ENCODE measurements around the gene ANKRD34A.

Gene ANKRD34A

DNA sequence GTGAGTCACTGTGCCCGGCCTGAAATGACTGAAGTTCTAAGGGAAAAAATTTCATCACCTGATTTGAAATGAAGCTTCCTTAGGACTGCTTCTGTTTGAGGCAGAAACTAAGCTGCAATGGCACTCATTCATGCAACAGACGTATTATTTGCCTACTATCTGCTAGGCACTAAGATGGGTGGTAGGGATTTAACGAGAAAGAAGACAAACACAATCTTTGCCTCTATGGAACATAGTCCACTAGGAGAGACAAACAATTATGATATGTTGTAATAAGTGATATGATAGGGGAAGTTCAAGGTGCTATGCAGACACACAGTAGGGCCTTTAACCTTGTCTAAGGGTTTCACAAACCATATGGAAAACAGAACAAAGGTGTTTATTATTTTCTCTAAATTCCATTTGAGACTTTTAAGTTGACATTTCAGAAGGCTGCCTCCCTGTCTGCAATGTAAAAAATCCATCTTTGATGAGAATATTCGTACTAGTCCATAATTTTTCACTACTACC, 17.8 kb downstream of the ANKRD34A start:
- TF ChIP-seq, protein P1, sequence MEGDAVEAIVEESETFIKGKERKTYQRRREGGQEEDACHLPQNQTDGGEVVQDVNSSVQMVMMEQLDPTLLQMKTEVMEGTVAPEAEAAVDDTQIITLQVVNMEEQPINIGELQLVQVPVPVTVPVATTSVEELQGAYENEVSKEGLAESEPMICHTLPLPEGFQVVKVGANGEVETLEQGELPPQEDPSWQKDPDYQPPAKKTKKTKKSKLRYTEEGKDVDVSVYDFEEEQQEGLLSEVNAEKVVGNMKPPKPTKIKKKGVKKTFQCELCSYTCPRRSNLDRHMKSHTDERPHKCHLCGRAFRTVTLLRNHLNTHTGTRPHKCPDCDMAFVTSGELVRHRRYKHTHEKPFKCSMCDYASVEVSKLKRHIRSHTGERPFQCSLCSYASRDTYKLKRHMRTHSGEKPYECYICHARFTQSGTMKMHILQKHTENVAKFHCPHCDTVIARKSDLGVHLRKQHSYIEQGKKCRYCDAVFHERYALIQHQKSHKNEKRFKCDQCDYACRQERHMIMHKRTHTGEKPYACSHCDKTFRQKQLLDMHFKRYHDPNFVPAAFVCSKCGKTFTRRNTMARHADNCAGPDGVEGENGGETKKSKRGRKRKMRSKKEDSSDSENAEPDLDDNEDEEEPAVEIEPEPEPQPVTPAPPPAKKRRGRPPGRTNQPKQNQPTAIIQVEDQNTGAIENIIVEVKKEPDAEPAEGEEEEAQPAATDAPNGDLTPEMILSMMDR (IDR thresholded peaks at IDR 0.05; ENCODE audit: low read length), result no peak
- TF ChIP-seq EZH2 (optimal IDR thresholded peaks at IDR 0.05; ENCODE audit: low read depth, low read length) (no peak), EZH2phosphoT487 (IDR thresholded peaks at IDR 0.05; ENCODE audit: low read length) (no peak)
- Histone ChIP-seq H3K79me2 (ENCODE audit: low read length) (no peaks in the 10 kb centered on the region), H3K27ac (ENCODE audit: low read length) (no peak overlapping the region), H3K9me2 (replicated peaks; ENCODE audit: insufficient read depth, low read length) (no peaks in the 10 kb centered on the region), H4K20me1 (ENCODE audit: insufficient read depth, low read length) (no peaks in the 10 kb centered on the region), H3K4me2 (ENCODE audit: low read depth, low read length) (no peak overlapping the region), H3K4me1 (ENCODE audit: low read length) (no peaks in the 10 kb centered on the region), H3K36me3 (replicated peaks; ENCODE audit: insufficient read depth, low read length) (no peaks in the 10 kb centered on the region), H3K4me3 (ENCODE audit: low read length) (no peak overlapping the region), H3K9me3 (replicated peaks; ENCODE audit: insufficient read depth, low read length) (no peaks in the 10 kb centered on the region), H3F3A (ENCODE audit: insufficient read depth, low read length) (no peaks in the 10 kb centered on the region), H3K27me3 (replicated peaks; ENCODE audit: insufficient read depth, low read length) (no peaks in the 10 kb centered on the region), H2AFZ (ENCODE audit: low read length) (no peak overlapping the region), H3K9ac (ENCODE audit: low read length) (no peak overlapping the region)
- no peak for DNase-seq

DNA sequence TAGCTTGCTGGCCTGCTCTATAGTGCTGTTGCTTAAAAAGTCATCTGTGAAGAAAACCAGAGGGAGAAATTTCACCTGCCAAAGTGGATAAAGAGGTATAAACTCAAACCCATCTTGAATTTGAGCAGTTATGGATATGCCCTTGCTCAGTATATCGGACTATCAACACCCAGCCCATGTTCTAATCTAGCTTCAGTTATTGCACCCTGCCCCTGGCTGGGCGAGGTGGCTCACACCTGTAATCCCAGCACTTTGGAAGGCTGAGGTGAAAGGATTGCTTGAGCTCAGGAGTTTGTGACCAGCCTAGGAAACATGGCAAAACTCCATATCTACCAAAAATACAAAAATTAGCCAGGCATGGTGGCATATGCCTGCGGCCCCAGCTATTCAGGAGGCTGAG, 19.8 kb downstream of the ANKRD34A start:
- Histone ChIP-seq H3K9ac (ENCODE audit: low read length) (no peak overlapping the region), H4K20me1 (ENCODE audit: insufficient read depth, low read length) (no peaks in the 10 kb centered on the region), H3K4me3 (ENCODE audit: low read length) (no peak overlapping the region), H2AFZ (ENCODE audit: low read length) (no peak overlapping the region), H3K36me3 (replicated peaks; ENCODE audit: insufficient read depth, low read length) (no peaks in the 10 kb centered on the region), H3K9me3 (replicated peaks; ENCODE audit: insufficient read depth, low read length) (no peaks in the 10 kb centered on the region), H3K27me3 (replicated peaks; ENCODE audit: insufficient read depth, low read length) (no peaks in the 10 kb centered on the region), H3F3A (ENCODE audit: insufficient read depth, low read length) (no peaks in the 10 kb centered on the region), H3K79me2 (ENCODE audit: low read length) (no peaks in the 10 kb centered on the region), H3K9me2 (replicated peaks; ENCODE audit: insufficient read depth, low read length) (no peaks in the 10 kb centered on the region), H3K4me1 (ENCODE audit: low read length) (no peaks in the 10 kb centered on the region), H3K27ac (ENCODE audit: low read length) (no peak overlapping the region), H3K4me2 (ENCODE audit: low read depth, low read length) (no peak overlapping the region)
- no peak for TF ChIP-seq EZH2 (optimal IDR thresholded peaks at IDR 0.05; ENCODE audit: low read depth, low read length)
- TF ChIP-seq, protein P1 (IDR thresholded peaks at IDR 0.05; ENCODE audit: low read length), result no peak
- no peak for TF ChIP-seq EZH2phosphoT487 (IDR thresholded peaks at IDR 0.05; ENCODE audit: low read length)
- DNase-seq, result no peak

DNA sequence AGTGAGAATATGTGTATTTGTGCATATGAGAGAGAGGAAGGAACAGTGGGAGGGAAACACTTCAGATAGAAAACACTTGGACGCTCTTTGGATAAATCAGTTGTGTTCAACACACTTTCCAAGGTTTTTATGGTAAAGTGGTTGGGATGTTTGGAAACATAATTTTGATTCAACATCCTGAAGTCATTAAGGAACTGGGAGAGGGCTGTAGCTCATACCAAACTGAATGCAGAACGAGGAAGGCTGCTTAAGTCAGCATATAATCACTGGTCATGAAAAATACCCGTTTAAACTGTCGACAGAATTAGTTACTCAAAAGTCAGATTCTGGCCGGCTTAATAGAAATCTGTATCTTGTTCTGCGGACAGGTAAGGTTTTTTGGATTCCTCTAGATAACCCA, 21.5 kb downstream of the ANKRD34A start:
- no peak for DNase-seq
- Histone ChIP-seq H3K27ac (ENCODE audit: low read length) (no peak overlapping the region), H3K27me3 (replicated peaks; ENCODE audit: insufficient read depth, low read length) (no peaks in the 10 kb centered on the region), H2AFZ (ENCODE audit: low read length) (no peak overlapping the region), H4K20me1 (ENCODE audit: insufficient read depth, low read length) (no peaks in the 10 kb centered on the region), H3K4me3 (ENCODE audit: low read length) (no peak overlapping the region), H3K36me3 (replicated peaks; ENCODE audit: insufficient read depth, low read length) (no peaks in the 10 kb centered on the region), H3F3A (ENCODE audit: insufficient read depth, low read length) (no peaks in the 10 kb centered on the region), H3K4me2 (ENCODE audit: low read depth, low read length) (no peak overlapping the region), H3K4me1 (ENCODE audit: low read length) (no peaks in the 10 kb centered on the region), H3K9me2 (replicated peaks; ENCODE audit: insufficient read depth, low read length) (no peaks in the 10 kb centered on the region), H3K9ac (ENCODE audit: low read length) (no peak overlapping the region), H3K9me3 (replicated peaks; ENCODE audit: insufficient read depth, low read length) (no peaks in the 10 kb centered on the region), H3K79me2 (ENCODE audit: low read length) (no peaks in the 10 kb centered on the region)
- TF ChIP-seq EZH2phosphoT487 (IDR thresholded peaks at IDR 0.05; ENCODE audit: low read length) (no peak), EZH2 (optimal IDR thresholded peaks at IDR 0.05; ENCODE audit: low read depth, low read length) (no peak)
- TF ChIP-seq, protein P1 (IDR thresholded peaks at IDR 0.05; ENCODE audit: low read length), result no peak

All from MM.1S (cell line).